DMS 273 treated with DMSO at 0.1 percent for 48 hours (cell line): ENCODE results near the gene VSTM2L.
"Not testable (repeated sequence)": the region's sequence is repeated elsewhere in the genome, so short reads cannot be mapped to it uniquely, and the experiment has no call there.

Experiments used
- DNase-seq: peaks from one replicate; lab custom pipeline; 2025; lab: John Stamatoyannopoulos, UW

The VSTM2L gene

GRCh38 chr20:37937686-37938085 is 34.8 kb downstream of the VSTM2L start:
- DNase-seq: no peak

DNA sequence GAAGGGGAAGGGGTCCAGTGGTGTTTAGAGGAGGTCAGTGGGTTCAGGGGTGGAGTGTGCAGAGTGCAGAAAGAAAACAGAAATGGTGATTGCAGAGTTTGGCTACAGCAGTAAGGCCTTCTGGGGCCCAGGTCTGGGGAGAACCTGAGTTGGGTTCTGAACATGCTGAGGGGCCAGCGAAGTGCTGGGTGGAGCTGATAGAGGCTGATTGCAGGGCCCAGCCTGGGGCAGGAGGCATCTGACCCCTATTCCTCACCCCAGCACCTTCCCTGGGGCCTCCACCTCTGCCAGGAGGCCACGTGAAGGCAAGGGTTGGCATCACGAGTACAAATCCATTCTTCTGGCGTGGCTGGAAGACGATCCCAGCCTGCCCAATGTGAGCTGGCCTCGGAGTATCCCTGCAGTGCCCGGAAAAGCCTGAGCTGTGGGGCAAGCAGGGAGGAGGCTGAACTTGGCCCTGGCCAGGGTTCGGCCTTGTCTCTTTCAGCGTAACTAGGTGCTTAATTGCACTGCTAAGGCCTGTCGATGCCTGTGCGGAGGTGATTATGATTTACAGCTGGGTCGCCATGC is 35.3 kb downstream of the VSTM2L start:
- DNase-seq: no peak

DNA sequence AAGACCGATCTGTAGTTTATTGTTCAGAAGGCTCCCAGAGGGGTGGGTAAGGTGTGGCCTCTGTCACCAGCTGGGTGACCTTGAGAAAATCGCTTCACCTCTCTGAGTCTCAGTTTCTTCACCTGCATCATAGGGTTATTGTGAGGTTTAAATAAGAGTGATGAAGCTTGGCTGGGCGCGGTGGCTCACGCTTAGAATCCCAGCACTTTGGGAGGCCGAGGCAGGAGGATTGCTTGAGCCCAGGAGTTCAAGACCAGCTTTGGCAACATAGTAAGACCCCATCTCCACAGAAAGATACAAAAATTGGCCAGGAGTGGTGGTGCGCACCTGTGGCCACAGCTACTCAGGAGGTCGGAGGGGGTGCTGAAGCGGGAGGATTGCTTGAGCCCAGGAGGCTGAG is 36.0 kb downstream of the VSTM2L start:
- no peak for DNase-seq

DNA sequence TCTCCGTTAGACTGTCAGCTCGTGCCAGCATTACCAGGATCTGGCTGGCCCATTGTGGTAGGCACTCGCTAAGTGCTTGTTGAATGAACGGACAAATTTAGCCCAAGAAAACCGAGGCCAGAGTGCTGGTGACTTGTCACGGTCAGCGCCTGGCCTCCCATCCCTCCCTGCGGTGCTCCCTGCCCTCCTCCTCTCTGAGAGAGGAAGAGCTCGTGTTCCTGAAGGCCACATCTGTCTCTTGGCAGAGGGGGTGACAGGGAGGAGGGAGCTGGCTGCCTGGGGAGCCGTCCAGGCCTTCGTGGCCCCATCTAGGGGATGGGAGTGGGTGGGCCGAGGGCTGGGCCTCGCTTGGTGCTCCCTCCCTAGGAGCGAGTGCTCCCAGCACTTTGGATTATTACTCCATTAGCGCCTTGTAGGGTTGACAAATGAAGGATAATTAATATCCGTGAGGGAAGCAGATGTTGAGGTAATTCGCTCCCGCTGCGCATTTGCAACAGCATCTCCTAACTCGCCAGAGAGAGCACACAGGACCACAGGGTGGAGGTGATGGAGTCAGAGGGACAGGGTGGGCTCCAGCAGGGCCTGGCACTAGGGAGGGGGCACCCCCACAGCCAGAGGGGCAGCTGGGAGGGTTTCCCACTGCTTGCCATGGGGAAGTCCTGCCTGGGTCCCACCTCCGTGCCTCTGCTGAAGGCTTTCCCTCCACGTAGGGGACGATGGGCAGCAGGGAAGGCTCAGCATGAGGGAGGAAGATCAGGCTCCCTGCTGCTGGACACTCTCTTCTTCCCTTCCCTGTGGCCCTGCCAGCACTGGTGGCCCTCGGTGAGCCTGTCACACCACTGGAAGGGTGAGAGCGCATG is 37.0 kb downstream of the VSTM2L start:
- DNase-seq: no peak

GRCh38 chr20:37940858-37941257 is 37.9 kb downstream of the VSTM2L start:
- DNase-seq: no peak

- DNase-seq: no peak
These were observed 38.4 kb downstream of the VSTM2L start for GRCh38 chr20:37941332-37941731.

DNA sequence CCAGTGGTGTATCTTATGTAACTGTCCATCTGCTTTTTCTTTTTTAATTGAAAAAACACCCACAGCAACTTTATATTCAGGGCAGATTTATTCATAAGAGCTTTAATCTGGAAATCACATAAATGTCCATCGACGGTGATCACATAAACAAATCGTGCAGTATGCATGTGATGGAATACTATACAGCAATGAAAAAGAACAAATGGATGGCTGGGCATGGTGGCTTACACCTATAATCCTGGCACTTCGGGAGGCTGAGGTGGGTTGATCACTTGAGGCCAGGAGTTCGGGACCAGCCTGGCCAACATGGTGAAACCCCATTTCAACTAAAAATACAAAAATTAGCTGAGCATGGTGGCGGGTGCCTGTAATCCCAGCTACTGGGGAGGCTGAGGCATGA is 39.1 kb downstream of the VSTM2L start:
- DNase-seq: no peak

DNA sequence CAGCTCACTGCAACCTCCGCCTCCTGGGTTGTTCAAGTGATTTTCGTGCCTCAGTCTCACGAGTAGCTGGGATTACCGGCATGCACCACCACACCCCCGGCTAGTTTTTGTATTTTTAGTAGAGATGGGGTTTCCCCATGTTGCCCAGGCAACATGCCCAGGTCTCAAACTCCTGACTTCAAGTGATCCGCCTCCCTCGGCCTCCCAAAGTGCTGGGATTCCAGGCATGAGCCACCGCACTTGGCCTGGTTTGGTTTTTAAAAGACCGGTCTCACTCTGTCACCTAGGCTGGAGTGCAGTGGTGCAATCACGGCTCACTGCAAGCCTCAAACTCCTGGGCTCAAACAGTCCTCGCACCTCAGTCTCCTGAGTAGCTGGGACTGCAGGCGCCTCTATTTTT is 40.1 kb downstream of the VSTM2L start:
- DNase-seq: no peak

DNA sequence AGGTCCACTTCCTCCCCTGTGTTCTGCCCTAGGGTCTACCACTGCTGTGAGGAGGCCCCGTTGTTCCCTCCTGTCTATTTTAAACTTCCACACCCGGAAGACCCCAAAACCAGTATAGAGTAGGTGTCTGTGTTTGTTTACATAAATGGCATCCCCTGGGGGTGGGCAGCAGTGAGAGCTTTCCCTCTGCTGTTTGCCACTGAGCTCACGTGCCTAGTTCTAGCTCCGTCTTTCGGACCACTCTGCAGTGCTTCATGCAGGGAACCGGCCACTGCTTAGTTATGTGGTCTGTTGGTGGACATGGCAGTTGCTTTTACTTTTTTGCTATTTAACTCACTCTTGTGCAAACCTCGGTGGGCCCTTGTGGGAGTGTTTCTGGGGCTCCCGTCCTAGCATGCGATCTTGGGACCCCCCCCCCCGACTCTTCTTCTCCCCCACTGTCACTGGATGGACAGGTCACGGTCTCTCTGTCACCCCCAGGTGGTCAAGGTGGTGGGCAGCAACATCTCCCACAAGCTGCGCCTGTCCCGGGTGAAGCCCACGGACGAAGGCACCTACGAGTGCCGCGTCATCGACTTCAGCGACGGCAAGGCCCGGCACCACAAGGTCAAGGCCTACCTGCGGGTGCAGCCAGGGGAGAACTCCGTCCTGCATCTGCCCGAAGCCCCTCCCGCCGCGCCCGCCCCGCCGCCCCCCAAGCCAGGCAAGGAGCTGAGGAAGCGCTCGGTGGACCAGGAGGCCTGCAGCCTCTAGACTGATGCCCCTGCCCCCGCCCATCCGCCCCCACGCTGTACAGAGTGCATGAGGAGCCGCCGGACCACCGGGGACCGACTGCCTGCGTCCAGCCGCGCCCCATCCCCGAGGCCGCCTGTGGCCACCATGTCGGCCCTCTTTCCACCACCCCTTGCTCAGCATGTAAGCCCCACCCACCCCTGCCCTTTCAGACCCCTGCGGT is 40.9 kb downstream of the VSTM2L start:
- DNase-seq: no peak

GRCh38 chr20:37944456-37944981 is 41.6 kb downstream of the VSTM2L start:
- no peak for DNase-seq

DNA sequence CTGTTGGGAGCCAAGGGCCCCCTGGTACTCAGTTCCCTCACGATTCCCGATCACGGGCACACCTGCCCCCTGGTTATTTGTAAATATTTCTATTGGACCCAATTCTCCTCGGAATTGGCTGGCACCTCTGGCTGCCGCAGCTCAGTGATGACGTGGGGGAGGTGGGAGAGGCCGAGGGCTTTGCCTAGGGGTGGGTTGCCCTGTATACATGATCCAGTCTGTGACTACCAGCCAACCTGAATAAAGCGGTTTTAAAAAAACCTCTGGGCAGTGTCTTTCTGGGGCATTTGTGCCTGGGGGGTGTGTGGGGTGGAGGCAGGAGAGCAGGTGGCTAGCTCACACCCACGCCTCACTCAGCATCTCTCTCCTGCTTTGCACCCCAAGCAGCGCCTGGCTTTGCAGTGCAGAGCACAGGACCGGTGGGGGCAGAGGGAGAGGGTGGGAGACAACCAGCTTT is 42.2 kb downstream of the VSTM2L start:
- no peak for DNase-seq

GRCh38 chr20:37946946-37947345 is 44.0 kb downstream of the VSTM2L start:
- no peak for DNase-seq

- no peak for DNase-seq
These were observed 45.0 kb downstream of the VSTM2L start for GRCh38 chr20:37947943-37948342.

DNA sequence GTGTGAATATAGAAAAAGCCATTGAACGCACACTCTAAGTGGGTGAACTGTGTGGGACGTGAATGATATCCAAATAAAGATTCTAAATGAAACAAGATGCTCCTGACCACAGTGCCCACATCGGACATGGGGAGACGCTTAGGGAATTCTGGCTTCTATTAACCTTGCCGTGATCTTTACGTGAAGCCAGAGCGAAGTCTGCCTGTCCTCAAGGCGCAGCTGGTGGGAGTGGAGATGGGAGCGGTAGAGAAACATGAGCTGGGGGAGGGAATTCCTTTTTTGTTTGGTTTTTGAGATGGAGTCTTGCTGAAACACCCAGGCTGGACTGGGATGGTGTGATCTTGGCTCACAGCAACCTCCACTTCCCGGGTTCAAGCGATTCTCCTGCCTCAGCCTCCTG is 46.0 kb downstream of the VSTM2L start:
- DNase-seq: no peak

DNA sequence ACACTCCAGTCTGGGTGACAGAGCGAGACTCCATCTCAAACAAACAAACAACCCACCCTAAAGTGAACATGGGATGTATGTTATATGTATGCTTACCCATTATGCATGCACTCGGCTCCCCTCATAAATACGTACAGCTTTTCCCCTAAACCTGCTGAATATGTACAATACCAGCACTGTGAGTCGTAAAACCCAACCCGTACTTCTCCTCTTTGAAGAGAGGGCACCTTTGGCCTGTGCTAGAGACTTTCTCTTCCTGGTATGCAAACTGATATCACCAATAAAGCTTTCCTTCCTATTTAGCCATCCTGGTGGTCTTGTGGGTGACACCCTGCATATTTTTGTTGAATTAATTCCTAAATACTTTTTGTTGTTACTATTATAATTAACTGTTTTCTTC is 51.3 kb downstream of the VSTM2L start:
- DNase-seq: no peak

GRCh38 chr20:37954626-37955025 is 51.7 kb downstream of the VSTM2L start:
- no peak for DNase-seq

- no peak for DNase-seq
These were observed 52.6 kb downstream of the VSTM2L start for GRCh38 chr20:37955511-37955910.

DNA sequence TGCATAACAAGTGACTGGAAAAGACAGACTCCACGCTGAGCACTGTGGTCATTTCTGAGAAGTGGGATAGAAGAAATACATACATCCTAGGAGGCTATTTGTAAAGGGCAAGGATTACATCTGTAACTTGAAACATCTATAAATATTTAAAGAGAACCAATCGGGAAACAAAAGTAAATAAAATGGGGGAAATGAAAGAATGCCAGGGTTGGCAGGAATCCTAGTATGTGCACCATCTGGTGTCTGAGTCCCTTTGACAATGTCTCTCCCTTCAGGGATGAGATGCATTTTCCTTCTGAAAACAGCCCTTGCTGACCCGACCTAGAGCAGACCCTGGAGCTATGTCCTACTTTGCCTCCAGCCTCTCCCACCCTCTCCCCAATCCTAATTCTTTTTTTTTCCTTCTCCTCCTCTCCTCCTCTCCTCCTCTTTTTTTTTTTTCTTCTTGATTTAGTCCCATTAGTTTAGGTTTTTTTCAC is 53.2 kb downstream of the VSTM2L start:
- DNase-seq: peak; percentile 57

DNA sequence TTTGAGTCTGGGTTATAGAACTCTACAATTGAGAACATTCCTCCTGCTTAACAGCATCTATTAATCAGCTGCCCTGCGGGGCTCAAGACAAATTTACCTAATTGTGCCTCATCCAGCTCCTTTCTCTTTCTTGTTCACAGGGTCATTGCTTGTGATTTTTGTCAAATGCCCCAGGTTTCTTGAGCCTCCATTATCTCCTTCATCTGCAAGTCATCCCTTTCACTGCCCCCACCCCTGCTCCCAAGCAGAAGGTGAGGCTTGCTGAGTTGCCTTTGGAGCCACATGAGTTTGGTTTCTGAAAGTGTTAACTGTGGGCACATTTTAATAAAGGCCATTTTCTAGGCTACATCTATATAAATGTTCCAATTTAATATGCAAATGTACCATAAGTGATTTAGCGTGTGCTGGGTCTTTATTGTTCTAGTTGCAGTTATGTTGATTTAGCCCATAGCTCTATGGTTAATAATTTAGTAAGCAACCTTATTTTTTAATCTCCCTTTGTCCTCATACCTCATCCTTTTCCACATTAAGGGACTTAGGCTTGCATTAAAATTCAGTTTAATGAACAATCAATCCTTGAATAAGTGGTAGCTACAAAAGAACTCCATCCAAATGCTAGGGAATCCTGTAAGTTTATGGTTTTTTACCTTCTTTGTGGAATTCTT is 56.1 kb downstream of the VSTM2L start:
- no peak for DNase-seq

DNA sequence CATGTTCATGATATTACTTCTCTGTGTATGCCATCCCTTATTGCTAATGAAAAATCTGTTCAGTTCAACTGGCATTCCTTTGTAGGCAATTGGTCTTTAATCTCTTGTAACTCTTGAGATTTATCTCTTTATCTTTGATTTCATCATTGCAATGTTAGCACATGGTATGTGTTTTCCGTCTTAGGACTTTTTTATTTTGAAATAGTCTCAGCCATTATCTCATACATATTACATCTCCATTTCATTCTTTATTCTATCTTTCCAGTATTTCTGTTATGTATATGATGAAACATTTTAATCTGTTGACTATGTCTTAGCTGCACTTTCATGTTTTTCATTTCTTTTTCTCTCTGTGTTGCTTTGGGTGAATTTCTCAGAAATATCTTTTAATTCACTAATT is 58.1 kb downstream of the VSTM2L start:
- DNase-seq: no peak

GRCh38 chr20:37963483-37963882 is 60.6 kb downstream of the VSTM2L start:
- not testable (repeated sequence) for DNase-seq
